GM06990 (cell line): ENCODE measurements around the gene ZNF322.
"Not testable (repeated sequence)": the region's sequence is repeated elsewhere in the genome, so short reads cannot be mapped to it uniquely, and the experiment has no call there.

Experiments
- DNase-seq: peaks from one replicate; pipeline ENCODE4 v3.0.0-alpha.2; 2011; ENCODE audit not compliant: insufficient read length; ENCODE audit errors: extremely low read depth
- H3K27me3 ChIP-seq: replicated peaks from 2 replicates; pipeline ENCODE4 v1.6.0; 2011; ENCODE audit warnings: low read length; ENCODE audit not compliant: control insufficient read depth, insufficient read depth
- H3K36me3 ChIP-seq: 2 replicates; pipeline ENCODE4 v1.5.1; 2011; ENCODE audit warnings: low read length; ENCODE audit not compliant: control insufficient read depth, insufficient read depth
- H3K4me3 ChIP-seq: replicated peaks from 2 replicates; pipeline ENCODE4 v1.5.1; 2011; ENCODE audit warnings: low read depth, mild to moderate bottlenecking, control low read depth, low read length
- TF ChIP-seq, protein P1 (sequence below): IDR thresholded peaks from 2 replicates; pipeline ENCODE4 v1.5.1; 2011; ENCODE audit warnings: low read length, control low read depth, mild to moderate bottlenecking, inconsistent platforms; ENCODE audit not compliant: insufficient read depth, poor library complexity, severe bottlenecking

The ZNF322 gene

GRCh38 chr6:26659042-26659999 is at the start of gene ZNF322:
Gene ZNF322 (minus strand): TSS chr6:26659746. CDS start chr6:26638553, 21,193 bp downstream.
- TF ChIP-seq, protein P1, sequence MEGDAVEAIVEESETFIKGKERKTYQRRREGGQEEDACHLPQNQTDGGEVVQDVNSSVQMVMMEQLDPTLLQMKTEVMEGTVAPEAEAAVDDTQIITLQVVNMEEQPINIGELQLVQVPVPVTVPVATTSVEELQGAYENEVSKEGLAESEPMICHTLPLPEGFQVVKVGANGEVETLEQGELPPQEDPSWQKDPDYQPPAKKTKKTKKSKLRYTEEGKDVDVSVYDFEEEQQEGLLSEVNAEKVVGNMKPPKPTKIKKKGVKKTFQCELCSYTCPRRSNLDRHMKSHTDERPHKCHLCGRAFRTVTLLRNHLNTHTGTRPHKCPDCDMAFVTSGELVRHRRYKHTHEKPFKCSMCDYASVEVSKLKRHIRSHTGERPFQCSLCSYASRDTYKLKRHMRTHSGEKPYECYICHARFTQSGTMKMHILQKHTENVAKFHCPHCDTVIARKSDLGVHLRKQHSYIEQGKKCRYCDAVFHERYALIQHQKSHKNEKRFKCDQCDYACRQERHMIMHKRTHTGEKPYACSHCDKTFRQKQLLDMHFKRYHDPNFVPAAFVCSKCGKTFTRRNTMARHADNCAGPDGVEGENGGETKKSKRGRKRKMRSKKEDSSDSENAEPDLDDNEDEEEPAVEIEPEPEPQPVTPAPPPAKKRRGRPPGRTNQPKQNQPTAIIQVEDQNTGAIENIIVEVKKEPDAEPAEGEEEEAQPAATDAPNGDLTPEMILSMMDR, result no peak
- Histone ChIP-seq H3K4me3 (peak within 1 kb of the TSS; percentile 92), H3K27me3 (no peaks in the 10 kb centered on the region; the same call in 1 of the 2 replicates), H3K36me3 (no peaks in the 10 kb centered on the region; the same call in 1 of the 2 replicates)
- DNase-seq, result peak; percentile 90

DNA sequence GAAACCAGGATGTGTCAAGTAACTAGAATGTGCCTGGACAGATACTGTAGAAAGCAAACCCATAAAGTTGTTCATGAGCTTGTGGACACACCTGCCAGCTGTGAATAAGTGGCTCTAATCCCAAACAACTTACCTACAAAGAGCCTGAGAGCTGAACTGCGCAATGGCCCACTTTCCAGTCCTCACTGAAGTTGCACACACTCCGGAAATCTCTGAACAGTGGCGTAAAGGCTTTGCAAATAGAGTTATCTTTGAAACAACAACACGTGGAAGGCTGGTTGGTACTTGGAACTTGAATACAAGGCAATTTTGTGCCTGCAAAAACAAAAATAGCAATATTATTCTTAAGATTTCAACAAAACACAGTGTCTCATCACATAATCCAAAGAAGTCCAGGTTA is 46.2 kb upstream of the ZNF322 start:
- not testable (repeated sequence) for DNase-seq, H3K27me3 ChIP-seq, H3K4me3 ChIP-seq, H3K36me3 ChIP-seq

- H3K27me3 ChIP-seq, DNase-seq, H3K36me3 ChIP-seq, H3K4me3 ChIP-seq: not testable (repeated sequence)
Measured at GRCh38 chr6:26705352-26705751, 45.8 kb upstream of the ZNF322 start.

DNA sequence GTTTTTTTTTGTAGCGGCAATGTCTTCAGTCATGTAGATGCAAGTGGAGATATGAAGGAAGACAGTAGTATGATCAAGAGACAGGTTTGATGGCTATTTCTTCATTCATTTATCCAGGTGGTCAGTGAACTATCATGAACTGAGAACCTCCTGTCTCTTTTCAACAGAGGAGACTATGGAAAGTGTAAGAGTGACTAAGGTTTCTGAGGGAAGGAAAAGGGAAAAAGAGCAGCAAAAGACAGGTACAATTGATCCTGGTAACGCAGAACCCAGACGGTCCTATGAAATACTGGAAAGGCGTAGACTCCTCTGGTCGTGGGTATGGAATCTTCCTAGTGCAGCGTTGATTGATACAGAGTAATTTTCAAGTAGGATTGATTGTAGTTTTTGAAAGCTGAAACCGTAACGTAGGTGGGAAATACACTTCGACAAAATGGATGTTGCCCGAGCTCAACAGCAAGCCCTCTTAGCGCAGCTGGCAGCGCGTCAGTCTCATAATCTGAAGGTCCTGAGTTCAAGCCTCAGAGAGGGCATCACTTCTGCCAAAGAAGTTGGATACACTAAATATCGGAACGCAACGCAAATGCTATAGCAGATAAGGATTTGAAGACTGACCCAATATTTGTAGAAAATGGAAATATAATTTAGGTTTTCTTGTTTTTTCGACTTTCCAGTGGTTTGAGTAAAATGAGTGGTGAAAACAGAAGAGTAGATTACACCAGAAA is 41.6 kb upstream of the ZNF322 start:
- H3K36me3 ChIP-seq, H3K4me3 ChIP-seq, DNase-seq, H3K27me3 ChIP-seq: not testable (repeated sequence)

DNA sequence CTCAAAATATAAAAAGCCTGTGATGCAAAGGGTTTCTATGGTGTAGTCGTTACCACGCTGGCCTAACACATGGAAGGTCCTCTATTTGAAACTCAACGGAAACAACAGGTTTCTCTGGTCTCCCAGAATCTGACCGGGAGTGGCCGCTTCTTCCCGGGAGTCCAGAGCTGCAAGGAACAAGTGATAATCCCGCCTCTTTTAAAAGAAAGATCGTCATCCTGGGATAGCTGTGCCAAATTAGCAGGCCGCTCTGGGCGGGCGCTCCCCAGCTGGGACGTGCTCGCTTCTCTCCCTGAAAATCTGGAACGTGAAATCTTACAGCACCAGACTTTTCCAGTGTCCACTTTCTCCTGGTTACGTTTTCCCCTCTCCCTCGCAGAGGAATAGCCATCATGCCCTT is 38.0 kb upstream of the ZNF322 start:
- not testable (repeated sequence) for DNase-seq, H3K36me3 ChIP-seq, H3K4me3 ChIP-seq, H3K27me3 ChIP-seq

DNA sequence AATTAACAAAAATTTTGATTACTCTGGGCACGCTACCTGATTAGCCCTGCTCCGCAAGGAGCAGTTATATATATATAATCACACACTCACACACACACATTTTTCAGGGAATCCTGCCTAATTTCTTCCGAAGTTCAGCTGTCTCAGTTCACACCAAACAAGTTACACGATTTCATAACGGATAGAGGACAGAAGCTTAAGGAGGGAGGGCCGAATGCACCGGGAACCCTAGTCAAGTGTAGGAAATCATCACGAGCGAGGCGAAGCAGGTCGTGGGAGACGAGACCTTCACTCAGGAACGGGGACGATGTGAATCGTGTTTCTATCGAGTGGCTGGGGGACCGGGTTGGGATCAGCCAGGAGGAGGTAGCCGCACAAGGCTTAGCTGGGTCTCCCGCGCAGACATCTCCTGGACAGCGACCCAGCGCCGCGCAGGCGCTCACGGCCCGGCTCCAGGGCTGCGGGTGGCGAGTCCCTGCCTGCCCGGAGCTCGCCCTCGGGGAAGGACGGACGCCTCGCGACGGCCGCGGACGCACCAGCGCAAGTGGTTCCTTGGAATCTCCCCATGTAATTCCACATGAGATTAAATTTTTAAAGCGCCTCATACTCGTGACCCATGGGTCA is 29.9 kb upstream of the ZNF322 start:
- H3K27me3 ChIP-seq, DNase-seq, H3K36me3 ChIP-seq, H3K4me3 ChIP-seq: not testable (repeated sequence)

DNA sequence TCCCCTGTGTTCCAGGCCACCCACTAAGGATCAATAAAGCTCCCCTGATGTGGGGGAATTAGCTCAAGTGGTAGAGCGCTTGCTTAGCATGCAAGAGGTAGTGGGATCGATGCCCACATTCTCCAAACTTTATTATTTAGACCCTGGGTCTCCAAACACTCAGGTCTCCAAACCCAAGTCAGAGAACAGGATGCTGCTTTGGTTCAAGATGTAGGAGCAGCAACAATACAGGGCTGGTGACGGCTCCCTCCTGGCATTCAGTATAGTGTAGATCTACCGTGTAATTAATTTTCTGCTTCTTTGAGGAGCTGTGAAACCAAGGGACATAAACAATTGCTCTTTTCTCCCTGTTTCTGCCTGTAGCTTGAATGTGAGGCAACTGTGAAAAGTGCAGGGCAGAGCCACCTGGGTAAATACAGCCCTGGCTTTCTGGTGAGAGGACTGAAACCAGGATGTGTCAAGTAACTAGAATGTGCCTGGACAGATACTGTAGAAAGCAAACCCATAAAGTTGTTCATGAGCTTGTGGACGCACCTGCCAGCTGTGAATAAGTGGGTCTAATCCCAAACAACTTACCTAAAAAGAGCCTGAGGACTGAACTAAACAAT is 23.0 kb upstream of the ZNF322 start:
- H3K27me3 ChIP-seq, H3K4me3 ChIP-seq, H3K36me3 ChIP-seq, DNase-seq: not testable (repeated sequence)

DNA sequence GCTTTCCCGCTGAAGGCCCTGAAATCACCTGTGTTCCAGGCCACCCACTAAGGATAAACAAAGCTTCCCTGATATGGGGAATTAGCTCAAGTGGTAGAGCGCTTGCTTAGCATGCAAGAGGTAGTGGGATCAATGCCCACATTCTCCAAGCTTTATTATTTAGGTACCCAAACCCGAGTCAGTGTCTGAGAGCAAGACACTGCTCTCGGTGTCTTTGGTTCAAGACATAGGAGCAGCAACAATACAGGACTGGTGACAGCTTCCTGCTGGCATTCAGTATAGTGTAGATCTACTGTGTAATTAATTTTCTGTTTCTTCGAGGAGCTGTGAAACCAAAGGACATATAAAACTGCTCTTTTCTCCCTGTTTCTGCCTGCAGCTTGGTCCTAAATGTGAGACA is 13.7 kb upstream of the ZNF322 start:
- not testable (repeated sequence) for DNase-seq

DNA sequence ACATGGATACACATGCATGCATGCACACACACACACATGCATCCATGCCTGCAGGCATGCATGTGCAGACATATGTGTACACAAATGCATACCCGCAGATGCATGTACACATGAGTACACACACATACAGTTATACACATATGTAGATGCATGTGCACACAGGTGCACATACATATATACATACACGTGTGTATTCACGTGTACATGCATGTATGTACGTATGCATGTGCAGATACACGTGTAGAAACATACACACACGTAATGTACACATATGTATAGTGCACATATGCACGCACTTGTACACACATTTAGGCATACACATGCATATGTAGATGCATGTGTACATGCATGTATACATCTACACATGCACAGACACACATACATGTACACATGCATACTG is 11.0 kb upstream of the ZNF322 start:
- DNase-seq, H3K36me3 ChIP-seq, H3K27me3 ChIP-seq, H3K4me3 ChIP-seq: not testable (repeated sequence)

More for the DNA sequence above, 13.7 kb upstream of the ZNF322 start:
- H3K4me3 ChIP-seq, H3K27me3 ChIP-seq, H3K36me3 ChIP-seq: not testable (repeated sequence)

DNA sequence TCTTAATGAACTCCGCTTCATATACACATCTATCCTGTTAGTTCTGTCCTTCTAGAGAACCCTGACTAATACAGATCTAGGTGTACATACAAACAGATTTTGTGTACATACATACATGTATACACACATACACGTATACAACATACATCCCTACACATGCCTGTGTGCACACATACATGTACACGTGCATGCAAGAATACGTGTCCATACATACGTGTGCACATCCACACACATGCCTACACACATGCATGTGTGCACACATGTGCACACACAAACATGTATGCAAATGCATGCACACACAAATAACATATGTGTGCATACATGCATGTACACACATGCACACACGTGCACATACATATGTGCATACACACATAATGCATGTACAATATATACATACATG is 10.5 kb upstream of the ZNF322 start:
- H3K27me3 ChIP-seq, DNase-seq, H3K36me3 ChIP-seq, H3K4me3 ChIP-seq: not testable (repeated sequence)
